AG04450 (cell line): Measurements from ENCODE around the gene F2RL1. TPM values are rescaled to one million over a fixed set of nuclear protein-coding genes. Genes with fewer than 3 reads are reported as not detected.

Experiments used
- CTCF ChIA-PET: fragments of 300-600, 350-600 bp; formaldehyde crosslinking; extraction: SDS; loops from one replicate; lab custom pipeline; 2022; ENCODE audit warnings: antibody characterized with exemption, inconsistent platforms; lab: Charles Lee
- POLR2A ChIA-PET: fragments of 350-600 bp; formaldehyde crosslinking; extraction: SDS; loops from one replicate; lab custom pipeline; 2021; ENCODE audit warnings: antibody characterized with exemption, inconsistent platforms; lab: Yijun Ruan, JAX
- DNase-seq: peaks from one replicate; pipeline ENCODE4 v3.0.0-alpha.2; 2011; ENCODE audit warnings: low read depth, low spot score
- H3K27ac ChIP-seq: one replicate; pipeline ENCODE4 v1.5.1; 2012; ENCODE audit warnings: low read depth, low read length, control low read depth
- H3K27me3 ChIP-seq: one replicate; pipeline ENCODE4 v1.6.0; 2012; ENCODE audit warnings: low read length; ENCODE audit not compliant: control insufficient read depth, insufficient read depth
- H3K4me3 ChIP-seq: 2 replicates; pipeline ENCODE4 v1.5.1; 2011; ENCODE audit warnings: mild to moderate bottlenecking, low read depth, low read length, control low read depth
- H3K9me3 ChIP-seq: 2 replicates; pipeline ENCODE4 v1.5.1; 2012; ENCODE audit warnings: low read length; ENCODE audit not compliant: control insufficient read depth, insufficient read depth
- polyA plus RNA-seq: library from polyadenylated mRNA; depleted of rRNA; stranded (reverse); fragments of >200 nt; gene quantifications from 2 replicates; pipeline ENCODE4 v1.2.3, GENCODE V29; 2011
- TF ChIP-seq, protein P1 (sequence below): IDR thresholded peaks from 2 replicates; pipeline ENCODE4 v1.5.1; 2011; ENCODE audit warnings: low read depth, low read length, control low read depth, inconsistent platforms

The F2RL1 gene
- polyA plus RNA-seq, 1 experiment = 11.0 TPM

DNA sequence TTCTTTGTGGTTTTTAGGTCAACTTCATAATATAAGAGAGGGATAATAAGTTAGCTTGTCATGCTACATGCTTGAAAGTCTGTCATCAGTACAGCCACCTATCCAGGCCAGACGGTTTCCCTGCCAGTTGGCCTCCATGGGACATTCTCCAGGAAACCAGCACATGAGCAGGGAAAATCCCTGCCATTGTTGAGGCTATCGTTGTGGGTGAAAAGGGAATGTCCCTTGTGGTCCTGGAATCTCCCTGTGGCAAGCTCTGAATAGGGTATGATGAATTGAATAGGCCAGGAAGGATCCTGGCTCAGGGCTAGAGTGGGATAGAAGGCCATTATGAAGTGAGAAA, 12.3 kb downstream of the F2RL1 start:
- TF ChIP-seq, protein P1, sequence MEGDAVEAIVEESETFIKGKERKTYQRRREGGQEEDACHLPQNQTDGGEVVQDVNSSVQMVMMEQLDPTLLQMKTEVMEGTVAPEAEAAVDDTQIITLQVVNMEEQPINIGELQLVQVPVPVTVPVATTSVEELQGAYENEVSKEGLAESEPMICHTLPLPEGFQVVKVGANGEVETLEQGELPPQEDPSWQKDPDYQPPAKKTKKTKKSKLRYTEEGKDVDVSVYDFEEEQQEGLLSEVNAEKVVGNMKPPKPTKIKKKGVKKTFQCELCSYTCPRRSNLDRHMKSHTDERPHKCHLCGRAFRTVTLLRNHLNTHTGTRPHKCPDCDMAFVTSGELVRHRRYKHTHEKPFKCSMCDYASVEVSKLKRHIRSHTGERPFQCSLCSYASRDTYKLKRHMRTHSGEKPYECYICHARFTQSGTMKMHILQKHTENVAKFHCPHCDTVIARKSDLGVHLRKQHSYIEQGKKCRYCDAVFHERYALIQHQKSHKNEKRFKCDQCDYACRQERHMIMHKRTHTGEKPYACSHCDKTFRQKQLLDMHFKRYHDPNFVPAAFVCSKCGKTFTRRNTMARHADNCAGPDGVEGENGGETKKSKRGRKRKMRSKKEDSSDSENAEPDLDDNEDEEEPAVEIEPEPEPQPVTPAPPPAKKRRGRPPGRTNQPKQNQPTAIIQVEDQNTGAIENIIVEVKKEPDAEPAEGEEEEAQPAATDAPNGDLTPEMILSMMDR = no peak
- no peak overlapping the region for H3K27ac ChIP-seq
- no peak for DNase-seq
- no peak overlapping the region for H3K4me3 ChIP-seq
- H3K27me3 ChIP-seq = no peaks in the 10 kb centered on the region
- no peaks in the 10 kb centered on the region for H3K9me3 ChIP-seq
- ChIA-PET POLR2A (interaction anchor here (1.1 kb wide), 1 partner anchor 25 kb away, joined by 3 read pairs; no protein-coding TSS in a partner anchor), CTCF (interaction anchor here (1.3 kb wide), 1 partner anchor 57 kb away, joined by 3 read pairs; no protein-coding TSS in a partner anchor)

GRCh38 chr5:76836181-76836580, 17.4 kb downstream of the F2RL1 start:
- CTCF ChIA-PET = no interaction called here
- Histone ChIP-seq H3K9me3 (no peaks in the 10 kb centered on the region), H3K27me3 (no peaks in the 10 kb centered on the region), H3K27ac (no peak overlapping the region), H3K4me3 (no peak overlapping the region)
- no peak for DNase-seq
- POLR2A ChIA-PET = interaction anchor here (0.6 to 0.7 kb wide), 2 partner anchors 62 to 164 kb away, joined by 3 to 6 read pairs; no protein-coding TSS in a partner anchor
- TF ChIP-seq, protein P1 = peak; percentile 45

- ChIA-PET POLR2A (interaction anchor here (0.6 to 0.7 kb wide), 2 partner anchors 62 to 164 kb away, joined by 3 to 6 read pairs; no protein-coding TSS in a partner anchor), CTCF (no interaction called here)
- no peak overlapping the region for H3K27ac ChIP-seq
These were observed 17.8 kb downstream of the F2RL1 start for GRCh38 chr5:76836585-76836984.

GRCh38 chr5:76838481-76839261, 19.8 kb downstream of the F2RL1 start:
- no peaks in the 10 kb centered on the region for H3K9me3 ChIP-seq
- no peak overlapping the region for H3K4me3 ChIP-seq
- no peaks in the 10 kb centered on the region for H3K27me3 ChIP-seq
- ChIA-PET CTCF (no interaction called here), POLR2A (no interaction called here)
- no peak for DNase-seq
- TF ChIP-seq, protein P1 = no peak
- peak overlapping the region; percentile 33 for H3K27ac ChIP-seq

More at GRCh38 chr5:76836585-76836984, 17.8 kb downstream of the F2RL1 start:
- H3K4me3 ChIP-seq = no peak overlapping the region
- no peak for DNase-seq
- H3K9me3 ChIP-seq = no peaks in the 10 kb centered on the region
- TF ChIP-seq, protein P1 = no peak
- no peaks in the 10 kb centered on the region for H3K27me3 ChIP-seq

GRCh38 chr5:76841361-76841760, 22.5 kb downstream of the F2RL1 start:
- Histone ChIP-seq H3K27me3 (no peaks in the 10 kb centered on the region), H3K27ac (no peak overlapping the region), H3K9me3 (no peaks in the 10 kb centered on the region), H3K4me3 (no peak overlapping the region)
- ChIA-PET CTCF (interaction anchor here (0.6 to 1.9 kb wide), 2 partner anchors 67 to 240 kb away, joined by 3 to 10 read pairs; no protein-coding TSS in a partner anchor), POLR2A (no interaction called here)
- no peak for DNase-seq
- TF ChIP-seq, protein P1 = no peak
